HFFc6 (cell line): ENCODE measurements around the gene COL9A2. TPM values are rescaled to one million over a fixed set of nuclear protein-coding genes. Genes with fewer than 3 reads are reported as not detected.

ENCODE experiments used
- DNase-seq: peaks from one replicate; pipeline ENCODE4 v3.0.0-alpha.2; 2018
- H3K27ac Mint-ChIP-seq: 2 replicates; pipeline ENCODE4 v1.8.0; 2020; ENCODE audit warnings: mild to moderate bottlenecking, mixed read lengths
- H3K27me3 Mint-ChIP-seq: 2 replicates; pipeline ENCODE4 v1.8.0; 2021; ENCODE audit warnings: mild to moderate bottlenecking, moderate library complexity, mixed read lengths; ENCODE audit not compliant: insufficient read depth
- H3K36me3 Mint-ChIP-seq: 2 replicates; pipeline ENCODE4 v1.8.0; 2021; ENCODE audit warnings: low read depth, mixed read lengths
- H3K4me1 Mint-ChIP-seq: 2 replicates; pipeline ENCODE4 v1.8.0; 2020; ENCODE audit warnings: low read depth, mixed read lengths
- H3K4me3 Mint-ChIP-seq: 2 replicates; pipeline ENCODE4 v1.8.0; 2020; ENCODE audit warnings: mild to moderate bottlenecking, moderate library complexity, mixed read lengths
- H3K9me3 Mint-ChIP-seq: 2 replicates; pipeline ENCODE4 v1.8.0; 2020; ENCODE audit warnings: mild to moderate bottlenecking, mixed read lengths
- CTCF ChIP-seq: fragments of 200-600 bp; sonication (generic); IDR thresholded peaks from 2 replicates; pipeline ENCODE4 v1.5.0; 2021; ENCODE audit warnings: antibody characterized with exemption, mild to moderate bottlenecking
- total RNA-seq, 6 experiments: library from RNA; stranded (reverse); fragmentation: NEBNext Ultra II Directional; extraction: Animal tissue kit (Norgen Biotek cat#: 25700); gene quantifications; 2 replicates in 1 of 6; 3 replicates in 5 of 6; pipeline ENCODE4 v1.2.3, GENCODE V29; 2021

The COL9A2 gene
- total RNA-seq, 6 experiments from 2014 or later: 0.07 to 0.48 (median 0.32) TPM

GRCh38 chr1:40309374-40310128 lies 7.5 kb downstream of the COL9A2 start:
- Mint-ChIP-seq H3K36me3 (no peaks in the 10 kb centered on the region), H3K4me1 (peaks cover 14% of the 10 kb centered on the region), H3K27ac (no peak overlapping the region), H3K4me3 (no peak overlapping the region), H3K9me3 (no peaks in the 10 kb centered on the region), H3K27me3 (peaks cover 2% of the 10 kb centered on the region)
- no peak for DNase-seq
- no peak for TF ChIP-seq CTCF

- no peaks in the 10 kb centered on the region for H3K9me3 Mint-ChIP-seq
- H3K4me3 Mint-ChIP-seq: no peak overlapping the region
- H3K27me3 Mint-ChIP-seq: peaks cover 2% of the 10 kb centered on the region
- TF ChIP-seq CTCF: no peak
- peaks cover under 1% of the 10 kb centered on the region; the same call in 1 of the 2 replicates for H3K4me1 Mint-ChIP-seq
- no peak for DNase-seq
- no peaks in the 10 kb centered on the region for H3K36me3 Mint-ChIP-seq
- H3K27ac Mint-ChIP-seq: no peak overlapping the region
These were observed 8.9 kb downstream of the COL9A2 start for GRCh38 chr1:40308036-40308727.

GRCh38 chr1:40307186-40307585 lies 9.9 kb downstream of the COL9A2 start:
- Mint-ChIP-seq H3K27ac (no peak overlapping the region), H3K27me3 (peaks cover 2% of the 10 kb centered on the region), H3K9me3 (no peaks in the 10 kb centered on the region)

GRCh38 chr1:40306296-40306695 lies 10.8 kb downstream of the COL9A2 start:
- no peak for DNase-seq
- Mint-ChIP-seq H3K4me3 (no peak overlapping the region), H3K27ac (no peak overlapping the region), H3K36me3 (no peaks in the 10 kb centered on the region), H3K9me3 (no peaks in the 10 kb centered on the region), H3K27me3 (peaks cover 2% of the 10 kb centered on the region), H3K4me1 (no peaks in the 10 kb centered on the region)
- TF ChIP-seq CTCF: no peak

More at GRCh38 chr1:40307186-40307585, 9.9 kb downstream of the COL9A2 start:
- DNase-seq: no peak
- no peak overlapping the region for H3K4me3 Mint-ChIP-seq
- TF ChIP-seq CTCF: no peak
- H3K4me1 Mint-ChIP-seq: no peaks in the 10 kb centered on the region
- H3K36me3 Mint-ChIP-seq: no peaks in the 10 kb centered on the region

GRCh38 chr1:40305871-40306270 lies 11.2 kb downstream of the COL9A2 start:
- no peak for TF ChIP-seq CTCF
- DNase-seq: no peak
- Mint-ChIP-seq H3K27me3 (peaks cover 2% of the 10 kb centered on the region), H3K9me3 (no peaks in the 10 kb centered on the region), H3K27ac (no peak overlapping the region), H3K4me1 (no peaks in the 10 kb centered on the region), H3K4me3 (no peak overlapping the region), H3K36me3 (no peaks in the 10 kb centered on the region)
